T-helper 1 cell treated with Interleukin-12 subunit alpha and Interleukin-12 subunit beta and Interleukin-4 antibody, amounts not matched to agents 30 ng/mL and 1 ng/mL, for 36 hours (primary cell): Measurements from ENCODE around the gene RSAD1. TPM values are rescaled to one million over a fixed set of nuclear protein-coding genes. Genes with fewer than 3 reads are reported as not detected.

Experiments
- intact Hi-C: fragments of 100-400 bp; cut with micrococcal nuclease; formaldehyde crosslinking; loops from one replicate; pipeline ENCODE4 v1.15.1; 2024
- total RNA-seq: library from RNA; stranded (reverse); gene quantifications from 2 replicates; pipeline ENCODE4 v1.2.3, GENCODE V29; 2022

RSAD1 gene
- total RNA-seq, 1 donor from 2014 or later, result 35.5 TPM

- intact Hi-C loops, result no loop called here
Observed at GRCh38 chr17:50488880-50489279, 10.2 kb downstream of the RSAD1 start.

DNA sequence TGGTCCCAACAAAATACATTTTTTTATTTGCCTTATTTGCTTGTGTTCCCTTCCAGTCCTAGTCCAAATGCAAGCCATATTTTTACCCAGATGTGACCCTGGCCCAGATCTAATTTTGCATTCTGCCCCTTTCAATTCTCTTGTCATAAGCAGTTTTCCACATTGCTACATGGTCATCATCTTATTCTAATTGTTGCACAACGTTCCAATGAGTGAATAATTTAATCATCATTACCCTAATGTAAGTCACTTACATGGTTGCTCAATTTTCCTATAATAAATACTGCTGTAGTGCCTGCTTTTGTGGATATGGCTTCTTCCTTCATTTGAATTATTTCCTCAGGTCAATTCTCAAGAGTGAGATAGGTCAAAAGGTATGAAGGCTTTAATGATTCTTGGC is 12.8 kb downstream of the RSAD1 start:
- intact Hi-C loops, result no loop called here

DNA sequence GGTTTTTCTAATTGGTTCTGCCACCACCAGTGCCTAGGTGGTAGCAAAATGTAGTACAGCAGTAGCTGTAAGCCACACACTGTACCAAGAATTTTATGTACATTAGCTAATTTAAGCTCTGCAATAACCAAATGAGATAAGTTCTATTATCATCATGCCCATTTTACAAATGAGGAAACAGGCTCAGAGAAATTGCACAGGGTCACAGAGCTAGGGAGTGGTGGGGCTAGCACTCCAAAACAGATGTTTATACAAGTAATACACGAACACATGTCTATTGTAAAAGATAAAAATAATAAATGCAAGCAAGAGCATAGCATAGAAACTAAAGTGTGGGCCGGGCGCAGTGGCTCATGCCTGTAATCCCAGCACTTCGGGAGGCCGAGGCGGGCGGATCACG is 13.6 kb downstream of the RSAD1 start:
- intact Hi-C loops, result no loop called here

GRCh38 chr17:50493744-50494143 is 15.1 kb downstream of the RSAD1 start:
- intact Hi-C loops, result no loop called here

DNA sequence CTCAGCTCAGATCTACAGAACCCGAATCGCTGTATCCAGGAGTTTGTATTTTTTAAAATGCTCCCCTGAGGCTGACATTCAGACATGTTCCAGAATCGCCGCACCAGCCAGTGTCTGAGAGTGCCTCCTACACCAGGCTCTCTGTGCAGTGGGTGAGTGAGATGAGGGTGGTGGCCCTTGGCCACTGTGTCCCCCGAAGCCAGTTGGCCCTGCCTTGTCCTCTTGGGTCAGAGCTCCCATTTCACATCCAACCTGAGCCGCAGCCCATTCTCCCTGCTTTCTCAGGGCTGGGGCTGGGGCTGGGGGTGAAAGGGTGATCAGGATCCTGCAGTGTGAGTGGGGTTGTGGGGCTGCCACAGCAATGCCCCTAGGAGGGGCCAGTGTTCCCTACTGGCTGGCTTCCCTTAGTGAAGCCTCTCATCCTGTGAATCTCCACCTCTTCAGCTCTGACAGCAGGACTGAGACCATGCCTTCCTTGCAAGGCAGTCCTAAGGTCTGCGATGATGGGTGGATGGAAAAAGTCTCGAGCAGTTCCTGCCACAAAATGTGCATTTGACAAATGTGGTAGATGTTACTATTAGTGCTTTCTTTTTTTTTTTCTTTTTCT is 16.7 kb downstream of the RSAD1 start:
- intact Hi-C loops, result no loop called here

GRCh38 chr17:50495918-50496317 is 17.3 kb downstream of the RSAD1 start:
- intact Hi-C loops, result no loop called here

GRCh38 chr17:50498021-50498874 is 19.6 kb downstream of the RSAD1 start:
- intact Hi-C loops, result no loop called here

- intact Hi-C loops, result no loop called here
Observed at GRCh38 chr17:50499270-50499669, 20.6 kb downstream of the RSAD1 start.

DNA sequence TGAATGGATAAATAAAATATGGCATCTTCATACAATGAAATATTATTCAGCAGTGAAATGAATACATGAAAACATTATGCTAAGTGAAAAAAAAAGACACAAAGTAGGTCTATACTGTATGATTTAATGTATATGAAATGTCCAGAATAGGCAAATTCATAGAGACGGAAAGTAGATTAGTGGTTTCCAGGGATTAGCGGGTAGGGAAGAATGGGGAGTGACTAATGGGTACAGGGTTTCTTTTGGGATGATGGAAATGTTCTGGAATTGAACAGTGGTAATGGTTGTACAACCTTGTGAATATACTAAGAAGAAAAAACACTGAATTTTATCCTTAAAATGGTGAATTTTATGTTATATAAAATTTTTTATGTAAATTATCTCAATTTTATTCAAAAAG is 21.1 kb downstream of the RSAD1 start:
- intact Hi-C loops, result no loop called here

DNA sequence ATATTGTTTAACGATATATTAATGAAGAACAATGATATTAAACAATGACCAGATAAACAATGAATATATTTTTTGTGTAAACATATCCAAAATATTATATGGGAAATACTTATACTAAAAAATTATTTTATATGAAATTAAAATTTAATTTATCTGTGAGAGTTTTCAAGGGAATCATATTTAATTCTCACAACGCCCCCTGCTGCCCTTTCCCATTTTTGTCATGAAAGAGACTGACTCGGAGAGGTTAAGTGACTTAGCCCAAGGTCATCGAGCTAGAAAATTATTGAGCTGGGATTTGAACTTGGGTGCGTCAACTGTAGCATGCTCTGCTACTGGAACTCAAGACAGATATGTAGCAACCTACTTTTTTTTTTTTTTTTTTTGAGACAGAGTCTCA is 22.4 kb downstream of the RSAD1 start:
- intact Hi-C loops, result no loop called here

GRCh38 chr17:50502301-50502990 is 23.8 kb downstream of the RSAD1 start:
- intact Hi-C loops, result no loop called here

- intact Hi-C loops, result no loop called here
Observed at GRCh38 chr17:50505591-50506130, 27.0 kb downstream of the RSAD1 start.

DNA sequence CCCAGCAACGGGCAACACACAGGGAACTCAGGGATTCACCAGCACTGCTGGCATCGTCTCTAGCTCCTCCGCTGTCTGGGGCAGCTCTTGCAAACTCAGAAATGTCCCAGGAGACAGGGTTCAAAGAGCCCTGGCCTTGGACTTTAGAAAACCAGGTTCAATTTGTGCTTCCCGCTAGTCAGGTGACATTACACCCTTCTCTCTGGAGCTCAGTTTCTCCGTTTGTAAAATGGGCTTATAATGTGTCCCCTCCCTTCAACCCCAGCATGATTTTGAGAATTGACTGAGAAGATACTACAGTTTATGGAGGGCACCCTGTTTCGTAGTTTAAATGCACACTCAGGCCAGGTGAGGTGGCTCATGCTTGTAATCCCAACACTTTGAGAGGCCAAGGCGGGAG is 27.6 kb downstream of the RSAD1 start:
- intact Hi-C loops, result no loop called here

GRCh38 chr17:50507871-50508572 is 29.4 kb downstream of the RSAD1 start, which contains the start of gene MYCBPAP:
TSS of gene MYCBPAP (plus strand) at chr17:50508439. CDS start at chr17:50508675, 236 bp downstream.
- intact Hi-C loops, result loop anchor here (1.0 kb wide), 1 partner anchor 51 kb away; no protein-coding TSS in a partner anchor

GRCh38 chr17:50508573-50509460 is 30.2 kb downstream of the RSAD1 start:
- intact Hi-C loops, result loop anchor here (1.0 kb wide), 1 partner anchor 50 kb away; no protein-coding TSS in a partner anchor

DNA sequence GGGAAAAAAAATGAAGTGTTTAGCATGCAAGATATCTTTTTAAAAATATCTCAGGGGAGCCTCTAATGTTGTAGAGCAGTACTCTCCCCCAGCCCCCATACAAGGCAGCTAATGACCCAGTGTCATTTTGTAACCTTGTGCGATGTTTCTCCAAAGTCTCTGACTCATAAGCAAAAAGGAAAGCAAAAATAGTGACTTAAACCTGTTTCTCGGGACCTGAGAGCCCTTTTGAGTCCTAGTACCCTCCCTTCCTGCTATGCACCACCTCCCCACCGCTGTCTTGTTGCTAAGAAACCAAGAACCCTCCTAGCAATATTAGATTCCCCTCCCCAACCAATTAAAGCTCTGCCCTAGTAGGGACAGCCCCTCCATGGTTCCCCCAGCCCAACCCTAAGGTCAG is 32.4 kb downstream of the RSAD1 start:
- intact Hi-C loops, result loop anchor here (1.0 kb wide), 5 partner anchors 31 to 197 kb away; partner anchors contain the start of genes LRRC59 and SPATA20

- intact Hi-C loops, result no loop called here
Observed at GRCh38 chr17:50513495-50513894, 34.8 kb downstream of the RSAD1 start.

- intact Hi-C loops, result no loop called here
Observed at GRCh38 chr17:50514388-50514787, 35.7 kb downstream of the RSAD1 start.

GRCh38 chr17:50514936-50515702 is 36.5 kb downstream of the RSAD1 start:
- intact Hi-C loops, result no loop called here
